ENCODE data around the gene WDR90. TPM values are rescaled to one million over a fixed set of nuclear protein-coding genes. Genes with fewer than 3 reads are reported as not detected.

The WDR90 gene
- total RNA-seq, 4 donors from 2014 or later = 11.1 to 32.1 (median 18.9) TPM

DNA sequence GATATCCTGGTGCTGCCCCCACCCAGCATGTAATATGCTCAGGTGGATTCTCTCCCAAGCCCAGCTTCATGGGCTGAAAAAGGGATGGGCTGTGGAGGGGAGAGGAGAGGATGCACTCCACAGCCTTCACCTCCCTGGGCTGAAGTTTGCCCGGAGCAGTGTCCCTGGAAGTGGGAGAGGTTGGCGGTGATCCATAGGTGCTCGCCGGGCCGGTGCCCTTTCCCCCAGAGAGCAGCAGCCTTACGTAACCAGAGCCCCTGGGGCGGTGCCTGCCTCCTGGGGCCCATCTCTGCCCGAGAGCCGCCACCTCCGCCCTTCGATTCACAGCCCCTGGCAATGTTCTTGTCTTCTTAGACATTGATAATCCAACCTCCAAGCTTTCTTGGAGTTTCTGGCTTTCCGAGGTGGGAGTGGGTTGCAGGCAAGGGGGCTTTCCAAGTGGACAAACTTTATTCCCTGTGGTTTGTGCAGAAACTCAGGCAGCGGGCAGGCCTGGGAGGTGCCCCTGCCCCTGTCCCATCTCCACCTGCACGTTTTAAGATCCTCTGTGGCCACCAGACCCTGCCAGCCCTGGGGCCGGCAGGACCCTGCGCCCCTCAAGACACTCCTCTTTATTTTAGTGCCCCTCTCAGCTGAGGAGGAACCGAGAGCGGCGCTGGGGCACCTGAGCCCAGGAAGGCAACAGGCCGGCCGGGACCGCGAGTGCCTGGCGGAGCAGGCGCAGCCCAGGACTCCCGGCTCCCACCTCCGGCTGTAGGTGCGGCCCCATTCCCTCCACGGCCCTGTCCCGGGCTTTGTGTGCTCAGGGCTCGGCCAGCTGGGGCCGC is 3.1 kb upstream of the WDR90 start:
- intact Hi-C loops (cut with DNase I; ENCODE audit: low total_unique reads) = no loop called here
- no peak overlapping the region for H3K4me3 ChIP-seq (ENCODE audit: low read depth, poor library complexity, severe bottlenecking)
- no peak for DNase-seq (ENCODE audit: low spot score in 2 of 2)
- WGBS, 2 donors = 60 to 71% methylated on average over 27 to 31 of the region's 32 CpGs
- TF ChIP-seq CTCF (IDR thresholded peaks at IDR 0.05) (no peak), POLR2A (IDR thresholded peaks at IDR 0.05) (no peak)

DNA sequence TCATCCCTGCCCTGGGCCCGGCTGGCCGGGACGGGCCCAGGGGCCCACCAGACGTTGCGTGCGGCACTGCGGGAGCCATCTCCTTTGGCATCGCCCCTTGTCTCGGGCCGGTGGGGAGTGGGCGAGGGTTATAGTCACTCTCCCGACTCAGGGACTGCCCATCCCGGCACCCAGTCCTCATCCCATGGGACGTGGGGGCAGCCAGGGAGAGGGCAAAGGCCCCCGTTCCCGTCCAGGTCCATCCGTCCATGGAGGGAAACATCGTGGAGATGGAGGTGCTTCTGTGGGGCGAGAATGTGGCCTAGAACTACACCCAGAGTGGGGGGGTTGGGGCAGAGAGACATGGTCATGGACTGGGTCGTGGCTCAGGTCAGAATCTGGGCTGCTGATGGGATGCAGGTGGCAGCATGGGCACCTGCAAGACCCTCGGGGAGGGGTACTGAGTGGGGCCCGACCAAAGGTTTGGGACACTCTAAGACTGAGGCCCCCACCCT is 2.4 kb upstream of the WDR90 start:
- intact Hi-C loops (cut with DNase I; ENCODE audit: low total_unique reads) = no loop called here
- 82 to 90% methylated on average over 15 to 22 of the region's 22 CpGs for WGBS, 2 donors
- DNase-seq (ENCODE audit: low spot score in 2 of 2) = no peak
- TF ChIP-seq CTCF (IDR thresholded peaks at IDR 0.05) (no peak), POLR2A (IDR thresholded peaks at IDR 0.05) (no peak)
- H3K4me3 ChIP-seq (ENCODE audit: low read depth, poor library complexity, severe bottlenecking) = no peak overlapping the region

- TF ChIP-seq POLR2A (IDR thresholded peaks at IDR 0.05) (no peak), CTCF (IDR thresholded peaks at IDR 0.05) (no peak)
- DNase-seq (ENCODE audit: low spot score in 2 of 2) = no peak
- no peak overlapping the region for H3K4me3 ChIP-seq (ENCODE audit: low read depth, poor library complexity, severe bottlenecking)
- intact Hi-C loops (cut with DNase I; ENCODE audit: low total_unique reads) = no loop called here
- 78 to 86% methylated on average over 19 to 23 of the region's 25 CpGs for WGBS, 2 donors
Measured at GRCh38 chr16:647173-647902, 1.8 kb upstream of the WDR90 start.

DNA sequence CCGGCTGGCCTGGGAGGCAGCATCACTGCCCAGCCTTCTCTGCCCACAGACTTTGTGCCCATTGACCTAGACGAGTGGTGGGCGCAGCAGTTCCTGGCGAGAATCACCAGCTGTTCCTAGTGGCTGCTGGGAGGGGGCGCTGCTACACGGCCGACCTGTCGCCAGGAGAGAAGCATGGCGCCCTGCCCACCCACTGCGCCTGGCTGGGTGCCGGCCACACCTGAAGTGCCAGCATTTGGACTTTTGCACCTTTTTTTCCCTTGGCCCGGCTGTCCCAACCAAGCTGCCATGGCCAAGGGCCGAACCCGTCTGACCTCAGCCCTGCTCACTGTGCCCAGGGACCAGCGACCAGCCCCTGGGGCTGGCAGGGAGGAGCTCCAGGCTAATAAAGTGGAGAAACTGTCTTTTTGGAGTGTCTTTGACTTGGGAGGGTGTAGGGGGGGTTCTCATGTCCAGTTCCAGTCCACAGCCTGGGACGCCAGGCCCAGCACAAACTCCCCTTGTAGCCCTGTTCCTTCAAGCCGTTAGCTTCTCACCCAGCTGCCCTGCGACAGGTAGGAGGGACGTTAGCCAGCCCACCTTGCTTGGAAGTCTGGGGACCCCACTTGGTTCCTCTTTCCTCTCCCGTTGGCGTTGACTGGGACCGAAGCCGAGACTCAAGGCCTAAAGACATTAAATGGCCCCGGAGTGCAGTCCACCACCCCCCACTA is 939 bp upstream of the WDR90 start:
- H3K4me3 ChIP-seq (ENCODE audit: low read depth, poor library complexity, severe bottlenecking) = peak overlapping the region; percentile 59
- no peak for DNase-seq (ENCODE audit: low spot score in 2 of 2)
- TF ChIP-seq CTCF (IDR thresholded peaks at IDR 0.05) = no peak
- no peak for TF ChIP-seq POLR2A (IDR thresholded peaks at IDR 0.05)
- WGBS, 2 donors = 23 to 25% methylated on average over 22 to 24 of the region's 24 CpGs
- intact Hi-C loops (cut with DNase I; ENCODE audit: low total_unique reads) = no loop called here

GRCh38 chr16:649631-650030 is 466 bp downstream of the WDR90 start:
- TF ChIP-seq POLR2A (IDR thresholded peaks at IDR 0.05) (no peak), CTCF (IDR thresholded peaks at IDR 0.05) (no peak)
- whole genome bisulfite sequencing, 2 donors = 0 to 2% methylated on average over 7 to 38 of the region's 44 CpGs
- no peak for DNase-seq (ENCODE audit: low spot score in 2 of 2)
- peak overlapping the region; percentile 59 for H3K4me3 ChIP-seq (ENCODE audit: low read depth, poor library complexity, severe bottlenecking)
- intact Hi-C loops (cut with DNase I; ENCODE audit: low total_unique reads) = no loop called here
